Loucy (cell line): ENCODE results near the gene IGF1R.

ENCODE experiments used
- EZH2phosphoT487 ChIP-seq: fragments of 200-600 bp; IDR thresholded peaks from 2 replicates; pipeline ENCODE4 v1.6.1; 2018; ENCODE audit warnings: antibody characterized with exemption, mild to moderate bottlenecking, moderate library complexity, borderline replicate concordance
- TF ChIP-seq, protein P1 (sequence below): fragments of 200-600 bp; sonication (generic); conservative IDR thresholded peaks from 2 replicates; pipeline ENCODE4 v1.5.1; 2014; ENCODE audit warnings: mild to moderate bottlenecking, antibody characterized with exemption, low read length

DNA sequence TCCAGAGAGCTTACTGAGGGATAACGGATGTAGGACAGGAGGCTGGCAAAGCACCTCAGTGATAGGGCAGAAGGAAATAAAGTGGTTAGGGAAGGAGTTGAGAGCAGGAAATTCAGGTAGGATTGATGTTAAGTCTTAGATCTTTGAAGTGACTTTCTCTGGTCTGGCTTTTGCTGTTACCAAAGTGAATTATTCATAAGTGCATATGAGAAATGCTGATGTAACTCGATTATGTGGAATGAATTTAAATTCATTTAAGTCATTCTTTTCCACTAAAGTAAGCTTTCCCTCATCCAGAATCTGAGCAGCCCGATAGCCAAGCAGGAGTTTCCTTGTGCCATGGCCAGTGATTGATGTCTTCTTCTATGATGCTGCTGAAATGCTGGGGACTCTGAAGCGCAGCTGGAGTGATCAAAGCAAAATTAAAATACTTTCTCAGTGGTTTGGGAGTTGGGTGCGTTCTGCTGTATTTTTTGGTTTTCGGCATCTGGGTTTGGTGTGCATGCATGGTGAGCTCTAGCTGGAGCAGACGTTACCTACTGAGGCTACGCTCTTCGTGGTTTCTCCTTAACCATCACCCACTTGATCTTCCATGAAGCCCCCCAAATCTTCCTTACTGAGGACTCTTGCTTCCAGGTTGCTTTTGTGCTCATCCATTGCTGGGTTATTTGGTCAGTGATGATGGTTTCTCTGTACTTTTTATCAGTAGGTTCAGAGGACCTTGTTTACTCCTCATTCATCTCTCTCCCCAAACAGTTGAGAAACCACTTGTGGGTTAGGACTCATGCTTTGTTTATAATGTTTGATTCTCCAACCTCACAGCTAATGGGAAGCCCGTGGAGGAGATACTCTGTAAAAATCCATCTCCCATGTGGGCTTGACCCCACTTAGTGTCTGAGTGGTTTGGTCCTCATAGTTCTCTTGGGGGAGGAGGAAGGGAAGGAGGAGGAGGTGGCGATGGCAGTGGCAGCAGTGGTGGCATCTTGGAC, 72.5 kb downstream of the IGF1R start:
- TF ChIP-seq, protein P1, sequence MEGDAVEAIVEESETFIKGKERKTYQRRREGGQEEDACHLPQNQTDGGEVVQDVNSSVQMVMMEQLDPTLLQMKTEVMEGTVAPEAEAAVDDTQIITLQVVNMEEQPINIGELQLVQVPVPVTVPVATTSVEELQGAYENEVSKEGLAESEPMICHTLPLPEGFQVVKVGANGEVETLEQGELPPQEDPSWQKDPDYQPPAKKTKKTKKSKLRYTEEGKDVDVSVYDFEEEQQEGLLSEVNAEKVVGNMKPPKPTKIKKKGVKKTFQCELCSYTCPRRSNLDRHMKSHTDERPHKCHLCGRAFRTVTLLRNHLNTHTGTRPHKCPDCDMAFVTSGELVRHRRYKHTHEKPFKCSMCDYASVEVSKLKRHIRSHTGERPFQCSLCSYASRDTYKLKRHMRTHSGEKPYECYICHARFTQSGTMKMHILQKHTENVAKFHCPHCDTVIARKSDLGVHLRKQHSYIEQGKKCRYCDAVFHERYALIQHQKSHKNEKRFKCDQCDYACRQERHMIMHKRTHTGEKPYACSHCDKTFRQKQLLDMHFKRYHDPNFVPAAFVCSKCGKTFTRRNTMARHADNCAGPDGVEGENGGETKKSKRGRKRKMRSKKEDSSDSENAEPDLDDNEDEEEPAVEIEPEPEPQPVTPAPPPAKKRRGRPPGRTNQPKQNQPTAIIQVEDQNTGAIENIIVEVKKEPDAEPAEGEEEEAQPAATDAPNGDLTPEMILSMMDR: no peak
- no peak for TF ChIP-seq EZH2phosphoT487
